GM18519 (cell line): ENCODE data around the gene UBE2F.
"Not testable (repeated sequence)": the region's sequence is repeated elsewhere in the genome, so short reads cannot be mapped to it uniquely, and the experiment has no call there.

ENCODE experiments used
- ATAC-seq: cut with Tn5 transposase; IDR thresholded peaks from one replicate; pipeline ENCODE4 v1.9.1; 2021; ENCODE audit warnings: mild to moderate bottlenecking, moderate library complexity; ENCODE audit not compliant: unreplicated experiment, low FRiP score

The UBE2F gene

GRCh38 chr2:237943395-237944094 lies 23.3 kb upstream of the UBE2F start:
- no peak for ATAC-seq

- no peak for ATAC-seq
These were observed 22.5 kb upstream of the UBE2F start for GRCh38 chr2:237944302-237944701.

GRCh38 chr2:237946423-237946822 lies 20.4 kb upstream of the UBE2F start:
- no peak for ATAC-seq

GRCh38 chr2:237951354-237951753 lies 15.5 kb upstream of the UBE2F start:
- ATAC-seq = not testable (repeated sequence)

- no peak for ATAC-seq
These were observed 14.9 kb upstream of the UBE2F start for GRCh38 chr2:237951878-237952277.

- ATAC-seq = no peak
These were observed 14.0 kb upstream of the UBE2F start for GRCh38 chr2:237952851-237953250.

- ATAC-seq = no peak
These were observed 11.0 kb upstream of the UBE2F start for GRCh38 chr2:237955640-237956401.

GRCh38 chr2:237956402-237956736 lies 10.4 kb upstream of the UBE2F start:
- no peak for ATAC-seq

- ATAC-seq = no peak
These were observed 5.2 kb upstream of the UBE2F start for GRCh38 chr2:237961637-237962036.

- no peak for ATAC-seq
These were observed 4.3 kb upstream of the UBE2F start for GRCh38 chr2:237962432-237963084.

- ATAC-seq = not testable (repeated sequence)
These were observed 3.3 kb upstream of the UBE2F start for GRCh38 chr2:237963490-237963991.

GRCh38 chr2:237964194-237964577 lies 2.6 kb upstream of the UBE2F start:
- no peak for ATAC-seq

- ATAC-seq = no peak
These were observed 2.0 kb upstream of the UBE2F start for GRCh38 chr2:237964578-237965404.

GRCh38 chr2:237965844-237966243 lies 970 bp upstream of the UBE2F start:
- not testable (repeated sequence) for ATAC-seq

GRCh38 chr2:237966250-237966564 lies 607 bp upstream of the UBE2F start:
- peak; percentile 15 for ATAC-seq

GRCh38 chr2:237967463-237967951 lies 693 bp downstream of the UBE2F start:
- no peak for ATAC-seq

GRCh38 chr2:237968048-237968862 lies 1.4 kb downstream of the UBE2F start:
- no peak for ATAC-seq

- ATAC-seq = no peak
These were observed 4.8 kb downstream of the UBE2F start for GRCh38 chr2:237971661-237972060.

GRCh38 chr2:237972211-237972610 lies 5.4 kb downstream of the UBE2F start:
- ATAC-seq = no peak

- ATAC-seq = no peak
These were observed 6.1 kb downstream of the UBE2F start for GRCh38 chr2:237972936-237973335.
